GM18519 (cell line): ENCODE results near the gene ZBTB48.
"Not testable (repeated sequence)": the region's sequence is repeated elsewhere in the genome, so short reads cannot be mapped to it uniquely, and the experiment has no call there.

Experiments
- ATAC-seq: cut with Tn5 transposase; IDR thresholded peaks from one replicate; pipeline ENCODE4 v1.9.1; 2021; ENCODE audit warnings: mild to moderate bottlenecking, moderate library complexity; ENCODE audit not compliant: unreplicated experiment, low FRiP score

Gene ZBTB48

GRCh38 chr1:6631058-6631457 lies 51.3 kb downstream of the ZBTB48 start:
- ATAC-seq, result no peak

DNA sequence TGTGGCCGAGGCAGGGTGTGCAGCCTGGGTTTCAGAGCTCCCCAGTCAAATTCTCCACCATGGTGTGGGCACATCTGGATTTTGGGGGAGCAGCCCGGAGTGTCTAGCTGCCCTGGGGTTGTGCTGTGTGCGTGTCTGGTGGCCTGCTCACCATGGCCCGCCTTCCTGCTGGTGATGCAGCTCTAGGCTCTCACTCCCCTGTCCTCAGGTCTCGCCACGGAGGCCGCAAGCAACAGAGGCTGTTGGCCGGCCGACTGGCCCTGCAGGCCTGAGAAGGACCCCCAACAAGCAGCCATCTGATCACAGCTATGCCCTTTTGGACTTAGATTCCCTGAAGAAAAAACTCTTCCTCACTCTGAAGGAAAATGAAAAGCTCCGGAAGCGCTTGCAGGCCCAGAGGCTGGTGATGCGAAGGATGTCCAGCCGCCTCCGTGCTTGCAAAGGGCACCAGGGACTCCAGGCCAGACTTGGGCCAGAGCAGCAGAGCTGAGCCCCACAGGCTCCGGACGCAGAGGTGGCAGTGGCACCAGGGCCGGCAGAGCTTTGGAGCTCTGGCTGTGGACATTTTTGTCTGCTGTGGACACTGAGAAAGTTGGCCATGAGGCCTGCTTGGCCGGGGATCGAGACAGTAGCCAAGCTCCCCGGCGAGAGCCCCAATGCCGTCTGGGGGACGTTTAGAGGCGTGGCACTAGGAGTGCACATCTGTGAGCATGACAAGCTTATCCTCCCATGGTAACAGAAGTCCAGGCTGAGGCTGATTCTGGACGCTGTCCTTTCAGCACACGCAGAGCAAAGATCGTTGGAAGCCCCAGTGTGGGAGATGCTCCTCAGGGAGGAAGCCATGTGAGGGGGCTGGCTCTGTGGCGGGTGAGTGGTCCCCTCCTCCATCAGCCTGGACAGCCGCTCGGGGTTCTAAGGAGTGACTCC lies 53.1 kb downstream of the ZBTB48 start:
- no peak for ATAC-seq

GRCh38 chr1:6634371-6635052 lies 54.7 kb downstream of the ZBTB48 start:
- no peak for ATAC-seq

GRCh38 chr1:6635161-6635909 lies 55.5 kb downstream of the ZBTB48 start:
- ATAC-seq, result no peak

DNA sequence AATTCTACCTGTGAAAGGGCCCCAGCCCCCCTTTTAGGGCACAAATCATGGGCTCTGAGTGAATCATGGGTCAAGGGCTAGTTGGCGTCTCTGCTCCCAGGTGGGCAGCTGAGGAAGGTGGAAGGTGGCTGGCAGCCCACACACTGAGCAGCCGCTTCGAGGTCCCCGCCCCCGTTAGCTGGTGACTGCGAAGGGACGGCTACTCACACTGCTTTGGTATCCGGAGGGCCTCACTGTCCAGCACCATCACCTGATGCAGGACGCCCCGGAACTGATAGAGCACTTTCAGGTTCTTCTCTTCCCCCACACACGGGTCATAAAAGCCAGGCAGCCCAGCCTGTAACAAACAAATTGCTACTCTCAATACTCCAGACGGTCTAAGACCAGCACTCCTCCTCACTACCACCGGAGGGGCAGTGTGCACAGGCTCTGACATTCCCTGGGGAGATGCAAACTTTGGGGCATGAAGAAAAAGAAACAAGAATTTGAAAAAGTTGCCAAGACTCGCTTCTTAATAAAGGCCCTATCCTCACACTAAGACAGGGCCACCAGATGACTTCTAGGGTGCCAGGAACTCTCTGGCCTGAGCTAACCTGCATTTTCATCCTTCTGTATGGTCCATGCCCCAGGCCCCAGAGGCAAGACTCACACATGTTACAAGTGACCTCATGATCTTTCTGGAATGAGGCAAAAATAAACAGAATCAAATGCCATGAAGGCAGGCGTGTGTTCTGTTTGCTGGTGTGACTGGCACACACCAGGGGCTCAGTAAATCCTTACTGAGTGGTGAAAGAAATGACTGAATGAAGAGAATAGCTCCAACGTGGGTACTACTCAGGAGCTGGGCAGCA lies 56.3 kb downstream of the ZBTB48 start:
- no peak for ATAC-seq

- not testable (repeated sequence) for ATAC-seq
Measured at GRCh38 chr1:6636778-6637177, 57.0 kb downstream of the ZBTB48 start.

- ATAC-seq, result no peak
Measured at GRCh38 chr1:6637770-6638169, 58.0 kb downstream of the ZBTB48 start.

- ATAC-seq, result no peak
Measured at GRCh38 chr1:6638226-6638625, 58.4 kb downstream of the ZBTB48 start.
